ENCODE data around the gene CTSD. TPM values are rescaled to one million over a fixed set of nuclear protein-coding genes. Genes with fewer than 3 reads are reported as not detected.

Gene CTSD
- total RNA-seq, 1 experiment from 2014 or later: 127 TPM

DNA sequence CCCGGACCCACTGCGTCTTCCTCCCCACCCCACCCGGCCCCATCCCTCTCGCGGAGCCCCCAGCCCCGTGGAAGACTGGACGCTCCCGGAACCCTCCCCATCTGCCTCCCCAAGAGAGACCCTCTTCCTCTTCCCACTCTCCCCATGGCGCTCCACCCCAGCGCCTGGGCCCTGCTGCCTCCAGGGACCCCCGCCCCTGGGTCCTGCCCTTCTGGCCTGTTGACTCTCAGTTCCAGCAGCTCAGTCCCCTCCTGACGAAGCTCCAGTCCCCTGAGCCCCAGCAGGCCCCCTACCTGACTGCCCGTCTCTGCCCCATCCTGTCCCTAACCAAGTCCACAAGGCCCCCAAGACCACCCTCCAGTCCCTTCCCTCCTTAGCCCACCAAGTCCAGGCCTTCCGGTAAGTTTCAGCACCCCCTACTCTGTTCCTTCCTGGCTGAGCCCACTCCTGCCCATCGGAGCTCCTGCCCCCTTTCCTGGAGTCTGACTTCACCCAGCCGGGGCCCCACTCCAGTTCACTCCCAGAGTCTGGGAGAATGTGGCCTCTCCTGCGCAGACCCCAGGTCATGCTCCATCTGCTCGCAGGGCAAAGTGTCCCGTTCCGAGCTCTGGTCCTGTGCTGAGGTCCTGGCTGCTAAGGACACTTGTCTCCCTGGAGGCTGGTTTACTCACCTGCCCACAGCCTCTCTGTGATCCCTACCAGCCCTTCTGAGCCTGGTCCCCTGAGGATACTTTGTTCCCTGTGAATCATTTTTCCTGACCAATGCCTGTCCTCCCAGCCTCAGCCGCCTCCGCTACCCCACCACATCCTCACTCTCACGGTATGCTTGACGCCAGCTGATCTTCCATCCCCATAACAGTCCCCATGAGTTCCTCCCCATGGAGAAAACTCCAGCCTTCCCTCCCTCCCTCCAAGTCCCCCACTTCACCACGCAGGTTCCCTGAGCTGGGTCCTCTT is 14.1 kb downstream of the CTSD start:
- RAD21 ChIA-PET (ENCODE audit: low non-redundant PET in 1 of 2, low total read pairs in 2 of 2, uncharacterized antibody in 2 of 2, unreplicated experiment in 2 of 2): no interaction called here
- no peak for ATAC-seq
- H4K20me1 ChIP-seq (ENCODE audit: insufficient read depth): no peaks in the 10 kb centered on the region
- CTCF ChIA-PET: no interaction called here
- H3K4me2 ChIP-seq (ENCODE audit: low read length): no peak overlapping the region
- TF ChIP-seq POLR2A (IDR thresholded peaks at IDR 0.05; ENCODE audit: borderline replicate concordance, extremely low read depth, insufficient read depth, insufficient read length) (no peak), TCF7L2 (IDR thresholded peaks at IDR 0.05; ENCODE audit: borderline replicate concordance, extremely low read depth, insufficient read depth, insufficient read length) (no peak), POLR2AphosphoS5 (IDR thresholded peaks at IDR 0.05; ENCODE audit: low read depth, low read length) (no peak), ZNF274 (IDR thresholded peaks at IDR 0.05; ENCODE audit: low read depth, low read length) (no peak), RAD21 (IDR thresholded peaks at IDR 0.05; ENCODE audit: low read depth) (no peak), SP1 (IDR thresholded peaks at IDR 0.05; ENCODE audit: low read depth) (no peak), SRF (IDR thresholded peaks at IDR 0.05; ENCODE audit: low read depth) (no peak), CTCF (IDR thresholded peaks at IDR 0.05 in 2 of 3, conservative IDR thresholded peaks at IDR 0.05 in 1 of 3; ENCODE audit: borderline replicate concordance in 1 of 3, insufficient read depth in 1 of 3, low read depth in 2 of 3, low read length in 2 of 3) (no peak), CEBPB (IDR thresholded peaks at IDR 0.05; ENCODE audit: low read depth) (no peak), CBX3 (IDR thresholded peaks at IDR 0.05; ENCODE audit: low read depth) (no peak), FOSL1 (IDR thresholded peaks at IDR 0.05; ENCODE audit: low read depth) (no peak), ELF1 (IDR thresholded peaks at IDR 0.05; ENCODE audit: borderline replicate concordance, low read depth) (no peak), SIN3A (IDR thresholded peaks at IDR 0.05; ENCODE audit: low read depth) (no peak)
- TF ChIP-seq, protein P1, sequence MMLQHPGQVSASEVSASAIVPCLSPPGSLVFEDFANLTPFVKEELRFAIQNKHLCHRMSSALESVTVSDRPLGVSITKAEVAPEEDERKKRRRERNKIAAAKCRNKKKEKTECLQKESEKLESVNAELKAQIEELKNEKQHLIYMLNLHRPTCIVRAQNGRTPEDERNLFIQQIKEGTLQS (IDR thresholded peaks at IDR 0.05): no peak
- TF ChIP-seq, protein P2, sequence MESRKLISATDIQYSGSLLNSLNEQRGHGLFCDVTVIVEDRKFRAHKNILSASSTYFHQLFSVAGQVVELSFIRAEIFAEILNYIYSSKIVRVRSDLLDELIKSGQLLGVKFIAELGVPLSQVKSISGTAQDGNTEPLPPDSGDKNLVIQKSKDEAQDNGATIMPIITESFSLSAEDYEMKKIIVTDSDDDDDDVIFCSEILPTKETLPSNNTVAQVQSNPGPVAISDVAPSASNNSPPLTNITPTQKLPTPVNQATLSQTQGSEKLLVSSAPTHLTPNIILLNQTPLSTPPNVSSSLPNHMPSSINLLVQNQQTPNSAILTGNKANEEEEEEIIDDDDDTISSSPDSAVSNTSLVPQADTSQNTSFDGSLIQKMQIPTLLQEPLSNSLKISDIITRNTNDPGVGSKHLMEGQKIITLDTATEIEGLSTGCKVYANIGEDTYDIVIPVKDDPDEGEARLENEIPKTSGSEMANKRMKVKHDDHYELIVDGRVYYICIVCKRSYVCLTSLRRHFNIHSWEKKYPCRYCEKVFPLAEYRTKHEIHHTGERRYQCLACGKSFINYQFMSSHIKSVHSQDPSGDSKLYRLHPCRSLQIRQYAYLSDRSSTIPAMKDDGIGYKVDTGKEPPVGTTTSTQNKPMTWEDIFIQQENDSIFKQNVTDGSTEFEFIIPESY (IDR thresholded peaks at IDR 0.05; ENCODE audit: extremely low read depth, insufficient replicate concordance, low read length): no peak
- intact Hi-C loops (cut with micrococcal nuclease): no loop called here
- no peaks in the 10 kb centered on the region for H3K9me3 ChIP-seq (ENCODE audit: control insufficient read depth in 1 of 2, insufficient read depth in 1 of 2, low read depth in 1 of 2, low read length in 2 of 2)
- H3K27me3 ChIP-seq (ENCODE audit: insufficient read depth, low read length): no peaks in the 10 kb centered on the region
- no peak overlapping the region for H3K9ac ChIP-seq (ENCODE audit: low read length)
- H2AFZ ChIP-seq (ENCODE audit: low read depth, low read length, poor library complexity, severe bottlenecking): no peak overlapping the region
- BruUV-seq (replicated peaks): no TSS peak
- H3K4me1 ChIP-seq (ENCODE audit: control insufficient read depth in 1 of 2, insufficient read depth in 2 of 2, low read length in 2 of 2): no peaks in the 10 kb centered on the region
- H3K27ac ChIP-seq (ENCODE audit: low read depth, low read length): no peak overlapping the region
- POLR2A ChIA-PET: no interaction called here
- DNase-seq (ENCODE audit: low read depth, low spot score): no peak
- H3K79me2 ChIP-seq (ENCODE audit: insufficient read depth, low read length): no peaks in the 10 kb centered on the region
- H3K36me3 ChIP-seq (ENCODE audit: control insufficient read depth in 1 of 2, insufficient read depth in 2 of 2, low read length in 2 of 2): no peaks in the 10 kb centered on the region
- H3K4me3 ChIP-seq (replicated peaks in 1 of 2; ENCODE audit: low read depth in 1 of 2, low read length in 2 of 2): no peak overlapping the region
- H3K9me2 ChIP-seq (ENCODE audit: insufficient read depth): no peaks in the 10 kb centered on the region

Data from HCT116 (cell line).